HG03460 (cell line): Measurements from ENCODE around the gene LPO.

Experiments used
- ATAC-seq: cut with Tn5 transposase; IDR thresholded peaks from one replicate; pipeline ENCODE4 v1.9.1; 2021; ENCODE audit not compliant: unreplicated experiment

The LPO gene

GRCh38 chr17:58253082-58253481 is 14.7 kb downstream of the LPO start:
- ATAC-seq: no peak

GRCh38 chr17:58254803-58255202 is 16.4 kb downstream of the LPO start:
- no peak for ATAC-seq

GRCh38 chr17:58262149-58262548 is 23.8 kb downstream of the LPO start:
- ATAC-seq: no peak

- no peak for ATAC-seq
These were observed 25.4 kb downstream of the LPO start for GRCh38 chr17:58263773-58264172.

- ATAC-seq: no peak
These were observed 26.2 kb downstream of the LPO start for GRCh38 chr17:58264407-58265103.

- ATAC-seq: no peak
These were observed 26.9 kb downstream of the LPO start for GRCh38 chr17:58265271-58265670.

- ATAC-seq: no peak
These were observed 27.8 kb downstream of the LPO start for GRCh38 chr17:58265902-58266875.

- no peak for ATAC-seq
These were observed 29.3 kb downstream of the LPO start for GRCh38 chr17:58267347-58268324.

GRCh38 chr17:58268326-58268725 is 29.9 kb downstream of the LPO start:
- no peak for ATAC-seq

GRCh38 chr17:58268774-58269556 is 30.6 kb downstream of the LPO start:
- ATAC-seq: no peak

- no peak for ATAC-seq
These were observed 31.3 kb downstream of the LPO start for GRCh38 chr17:58269557-58270291.

GRCh38 chr17:58270476-58271215 is 32.3 kb downstream of the LPO start:
- ATAC-seq: no peak

GRCh38 chr17:58271216-58271931 is 33.0 kb downstream of the LPO start:
- ATAC-seq: no peak

GRCh38 chr17:58272367-58273280 is 34.2 kb downstream of the LPO start:
- ATAC-seq: no peak

GRCh38 chr17:58273453-58274104 is 35.2 kb downstream of the LPO start:
- ATAC-seq: no peak

GRCh38 chr17:58275417-58275816 is 37.0 kb downstream of the LPO start:
- ATAC-seq: no peak

- no peak for ATAC-seq
These were observed 38.0 kb downstream of the LPO start for GRCh38 chr17:58276423-58276822.
